Measurements from ENCODE around the gene SORBS2.

The SORBS2 gene

GRCh38 chr4:185805262-185805802, 6.7 kb downstream of the SORBS2 start:
- no peak for DNase-seq (ENCODE audit: low read depth in 3 of 3)

GRCh38 chr4:185803022-185803421, 9.0 kb downstream of the SORBS2 start:
- DNase-seq (ENCODE audit: low read depth in 3 of 3), result no peak

- DNase-seq (ENCODE audit: low read depth in 3 of 3), result no peak
Measured at GRCh38 chr4:185801471-185801870, 10.5 kb downstream of the SORBS2 start.

GRCh38 chr4:185800266-185800945, 11.6 kb downstream of the SORBS2 start:
- no peak for DNase-seq (ENCODE audit: low read depth in 3 of 3)

GRCh38 chr4:185799442-185799841, 12.6 kb downstream of the SORBS2 start:
- DNase-seq (ENCODE audit: low read depth in 3 of 3), result no peak

GRCh38 chr4:185797596-185798338, 14.2 kb downstream of the SORBS2 start:
- no peak for DNase-seq (ENCODE audit: low read depth in 3 of 3)

- no peak for DNase-seq (ENCODE audit: low read depth in 3 of 3)
Measured at GRCh38 chr4:185797018-185797417, 15.0 kb downstream of the SORBS2 start.

- DNase-seq (ENCODE audit: low read depth in 3 of 3), result no peak
Measured at GRCh38 chr4:185796176-185796575, 15.8 kb downstream of the SORBS2 start.

GRCh38 chr4:185794637-185795036, 17.4 kb downstream of the SORBS2 start:
- no peak for DNase-seq (ENCODE audit: low read depth in 3 of 3)

- DNase-seq (ENCODE audit: low read depth in 3 of 3), result no peak
Measured at GRCh38 chr4:185793716-185794115, 18.3 kb downstream of the SORBS2 start.

GRCh38 chr4:185793116-185793485, 18.9 kb downstream of the SORBS2 start:
- DNase-seq (ENCODE audit: low read depth in 3 of 3), result no peak

GRCh38 chr4:185792384-185793115, 19.4 kb downstream of the SORBS2 start:
- no peak for DNase-seq (ENCODE audit: low read depth in 3 of 3)

GRCh38 chr4:185787926-185788679, 23.9 kb downstream of the SORBS2 start:
- DNase-seq (ENCODE audit: low read depth in 3 of 3), result no peak

GRCh38 chr4:185786422-185786821, 25.6 kb downstream of the SORBS2 start:
- no peak for DNase-seq (ENCODE audit: low read depth in 3 of 3)

GRCh38 chr4:185783574-185783973, 28.4 kb downstream of the SORBS2 start:
- no peak for DNase-seq (ENCODE audit: low read depth in 3 of 3)

GRCh38 chr4:185782523-185782922, 29.5 kb downstream of the SORBS2 start:
- no peak for DNase-seq (ENCODE audit: low read depth in 3 of 3)

GRCh38 chr4:185781555-185782215, 30.3 kb downstream of the SORBS2 start:
- no peak for DNase-seq (ENCODE audit: low read depth in 3 of 3)

- no peak for DNase-seq (ENCODE audit: low read depth in 3 of 3)
Measured at GRCh38 chr4:185780472-185780871, 31.5 kb downstream of the SORBS2 start.

- no peak for DNase-seq (ENCODE audit: low read depth in 3 of 3)
Measured at GRCh38 chr4:185779517-185779916, 32.5 kb downstream of the SORBS2 start.

- no peak for DNase-seq (ENCODE audit: low read depth in 3 of 3)
Measured at GRCh38 chr4:185778307-185778706, 33.7 kb downstream of the SORBS2 start.

Measured in stimulated activated CD4-positive, alpha-beta T cell treated with anti-CD3 and anti-CD28 coated beads, TNF-alpha, amount 100 ng/mL, for 48 hours (primary cell).